GM21447 (cell line): ENCODE measurements around the gene DMAC1.

Experiments used
- ATAC-seq: cut with Tn5 transposase; IDR thresholded peaks from one replicate; pipeline ENCODE4 v1.9.1; 2021; ENCODE audit not compliant: unreplicated experiment

The DMAC1 gene

DNA sequence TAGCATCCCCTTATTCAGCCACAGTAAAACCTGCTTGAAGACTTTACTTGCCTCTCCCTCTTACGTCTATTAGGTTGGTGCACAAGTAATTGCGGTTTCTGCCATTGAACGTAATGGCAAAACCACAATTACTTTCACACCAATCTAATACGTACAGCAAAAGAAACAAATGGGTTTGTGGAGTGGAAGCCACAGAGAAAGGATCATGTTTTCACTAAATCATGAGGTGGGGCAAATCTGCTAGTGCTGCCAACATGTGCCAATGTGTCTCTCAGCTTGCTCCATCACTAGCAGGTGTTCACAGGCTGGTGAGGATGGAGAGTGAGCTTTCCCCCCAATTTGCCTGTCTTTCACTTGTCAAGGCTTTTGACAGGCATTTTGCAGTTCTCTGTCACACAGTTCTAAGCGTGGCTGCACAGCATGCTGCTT lies 15.9 kb downstream of the DMAC1 start:
- ATAC-seq, result no peak

- ATAC-seq, result no peak
Observed at GRCh38 chr9:7782400-7783120, 17.0 kb downstream of the DMAC1 start.

GRCh38 chr9:7780261-7780988 lies 19.2 kb downstream of the DMAC1 start:
- no peak for ATAC-seq

GRCh38 chr9:7778851-7779600 lies 20.6 kb downstream of the DMAC1 start:
- no peak for ATAC-seq

- ATAC-seq, result no peak
Observed at GRCh38 chr9:7777771-7778170, 21.8 kb downstream of the DMAC1 start.

- ATAC-seq, result no peak
Observed at GRCh38 chr9:7770111-7770510, 29.5 kb downstream of the DMAC1 start.

- ATAC-seq, result no peak
Observed at GRCh38 chr9:7762600-7762999, 37.0 kb downstream of the DMAC1 start.

- no peak for ATAC-seq
Observed at GRCh38 chr9:7760014-7760415, 39.6 kb downstream of the DMAC1 start.

DNA sequence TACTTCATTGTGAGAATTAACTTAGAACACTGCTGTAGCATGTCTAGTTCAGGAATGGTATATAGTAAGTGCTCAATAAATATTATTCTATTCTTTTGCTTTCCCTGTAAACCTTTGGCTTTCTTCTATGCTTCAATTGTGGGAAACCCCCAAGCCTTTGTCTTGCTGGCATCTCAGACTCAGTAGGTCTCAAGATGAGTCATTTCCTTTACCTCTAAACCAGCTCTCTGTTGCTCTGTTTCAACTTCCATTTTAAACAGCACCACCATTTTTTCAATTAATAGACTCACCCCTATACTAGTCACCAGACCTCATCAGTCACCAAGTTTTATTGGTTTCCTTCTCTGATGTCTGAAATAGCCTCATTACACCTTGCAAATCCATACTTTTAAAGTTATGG lies 43.5 kb downstream of the DMAC1 start:
- peak; percentile 100 for ATAC-seq

- no peak for ATAC-seq
Observed at GRCh38 chr9:7752481-7752880, 47.1 kb downstream of the DMAC1 start.
